ENCODE data around the gene LAMC3.

DNA sequence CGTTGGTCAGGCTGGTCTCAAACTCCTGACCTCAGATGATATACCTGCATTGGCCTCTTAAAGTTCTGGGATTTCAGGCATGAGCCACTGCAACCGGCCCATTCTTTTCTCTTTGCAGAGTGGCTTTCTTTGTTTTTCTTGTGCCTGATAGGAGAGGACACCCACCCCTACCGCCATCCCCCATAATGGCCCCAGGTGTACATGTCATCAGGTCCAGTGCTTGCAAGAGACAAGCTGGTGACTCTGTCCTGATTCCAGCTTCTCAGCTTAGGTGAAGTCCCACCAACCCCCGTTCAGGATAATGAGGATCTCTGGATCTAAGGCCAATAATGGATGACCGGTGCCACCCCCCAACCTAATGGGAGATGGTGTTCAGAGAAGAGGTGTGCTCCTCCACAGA lies 85.0 kb downstream of the LAMC3 start:
- TF ChIP-seq TAF1 (IDR thresholded peaks at IDR 0.05; ENCODE audit: low read depth, low read length) (no peak), SPI1 (IDR thresholded peaks at IDR 0.05; ENCODE audit: low read depth, low read length) (no peak)
